Neural progenitor cell (in vitro differentiated cells): ENCODE results near the gene ARHGAP33. TPM values are rescaled to one million over a fixed set of nuclear protein-coding genes. Genes with fewer than 3 reads are reported as not detected.

ENCODE experiments used
- DNase-seq: peaks from one replicate; pipeline ENCODE4 v3.0.0-alpha.2; 2016; ENCODE audit warnings: low spot score
- H2AFZ ChIP-seq: fragments of 200-600 bp; sonication (generic); replicated peaks from 2 replicates; pipeline ENCODE4 v1.6.1; 2016; ENCODE audit warnings: antibody characterized with exemption
- H3F3A ChIP-seq: fragments of 200-600 bp; sonication (generic); 2 replicates; pipeline ENCODE4 v1.6.1; 2016; ENCODE audit warnings: antibody characterized with exemption, low read depth
- H3K27ac ChIP-seq: fragments of 200-600 bp; sonication (generic); 2 replicates; pipeline ENCODE4 v1.5.1; 2016; ENCODE audit warnings: mild to moderate bottlenecking
- H3K27me3 ChIP-seq: fragments of 200-600 bp; sonication (generic); 2 replicates; pipeline ENCODE4 v1.6.1; 2016; ENCODE audit warnings: mild to moderate bottlenecking, moderate library complexity
- H3K36me3 ChIP-seq: fragments of 200-600 bp; sonication (generic); 2 replicates; pipeline ENCODE4 v1.5.1; 2016
- H3K4me1 ChIP-seq: fragments of 200-600 bp; sonication (generic); 2 replicates; pipeline ENCODE4 v1.6.1; 2016; ENCODE audit warnings: mixed run types
- H3K4me2 ChIP-seq: fragments of 200-600 bp; sonication (generic); 2 replicates; pipeline ENCODE4 v1.6.1; 2016
- H3K4me3 ChIP-seq: fragments of 200-600 bp; sonication (generic); 2 replicates; pipeline ENCODE4 v1.5.1; 2016
- H3K79me2 ChIP-seq: fragments of 200-600 bp; sonication (generic); 2 replicates; pipeline ENCODE4 v1.6.1; 2016; ENCODE audit warnings: low read depth
- H3K9ac ChIP-seq: fragments of 200-600 bp; sonication (generic); 2 replicates; pipeline ENCODE4 v1.6.1; 2016
- H3K9me3 ChIP-seq: fragments of 200-600 bp; sonication (generic); 2 replicates; pipeline ENCODE4 v1.5.1; 2016; ENCODE audit warnings: low read depth
- H4K20me1 ChIP-seq: fragments of 200-600 bp; sonication (generic); 2 replicates; pipeline ENCODE4 v1.6.1; 2016; ENCODE audit warnings: low read depth
- H3K27ac Mint-ChIP-seq: 3 replicates; pipeline ENCODE4 v1.8.0; 2021; ENCODE audit warnings: mixed read lengths
- H3K27me3 Mint-ChIP-seq: 2 replicates; pipeline ENCODE4 v1.8.0; 2022; ENCODE audit warnings: low read depth, mild to moderate bottlenecking, inconsistent platforms, moderate library complexity, mixed read lengths; ENCODE audit not compliant: insufficient read depth
- H3K36me3 Mint-ChIP-seq: 3 replicates; pipeline ENCODE4 v1.8.0; 2021; ENCODE audit warnings: mixed read lengths
- H3K4me1 Mint-ChIP-seq: 3 replicates; pipeline ENCODE4 v1.8.0; 2021; ENCODE audit warnings: mixed read lengths
- H3K4me3 Mint-ChIP-seq: 3 replicates; pipeline ENCODE4 v1.8.0; 2021; ENCODE audit warnings: mild to moderate bottlenecking, moderate library complexity, mixed read lengths
- H3K9me3 Mint-ChIP-seq: 3 replicates; pipeline ENCODE4 v1.8.0; 2020; ENCODE audit warnings: mixed read lengths
- EZH2 ChIP-seq: fragments of 200-600 bp; sonication (generic); IDR thresholded peaks from 2 replicates; pipeline ENCODE4 v1.6.1; 2017; ENCODE audit warnings: antibody characterized with exemption, mild to moderate bottlenecking, moderate library complexity
- EZH2phosphoT487 ChIP-seq: fragments of 200-600 bp; sonication (generic); IDR thresholded peaks from 2 replicates; pipeline ENCODE4 v1.6.1; 2017; ENCODE audit warnings: antibody characterized with exemption
- total RNA-seq: library from RNA; depleted of rRNA; stranded (reverse); fragments of >200 nt; gene quantifications from 2 replicates; pipeline ENCODE4 v1.2.3, GENCODE V29; 2015; ENCODE audit warnings: low replicate concordance
- TF ChIP-seq, protein P1 (sequence below): fragments of 200-600 bp; sonication (generic); IDR thresholded peaks from 2 replicates; pipeline ENCODE4 v1.5.1; 2017; ENCODE audit warnings: antibody characterized with exemption, mild to moderate bottlenecking

Gene ARHGAP33
- total RNA-seq, 1 donor from 2014 or later: 6.5 TPM

- H3K4me3 Mint-ChIP-seq: no peak overlapping the region
These were observed 14.5 kb upstream of the ARHGAP33 start for GRCh38 chr19:35760711-35761349.

GRCh38 chr19:35764432-35765315, 10.7 kb upstream of the ARHGAP33 start:
- no peak for DNase-seq
- H3K9ac ChIP-seq: no peak overlapping the region
- no peak overlapping the region for H3K4me2 ChIP-seq
- no peaks in the 10 kb centered on the region for H3K27me3 ChIP-seq
- H3K27ac Mint-ChIP-seq: no peak overlapping the region
- peaks cover 3% of the 10 kb centered on the region for H3K79me2 ChIP-seq
- no peaks in the 10 kb centered on the region for H3F3A ChIP-seq
- H3K27me3 Mint-ChIP-seq: peaks cover 4% of the 10 kb centered on the region
- no peaks in the 10 kb centered on the region for H3K9me3 ChIP-seq
- H2AFZ ChIP-seq: no peak overlapping the region
- H4K20me1 ChIP-seq: peaks cover 20% of the 10 kb centered on the region
- H3K4me1 Mint-ChIP-seq: peaks cover 11% of the 10 kb centered on the region
- no peaks in the 10 kb centered on the region for H3K36me3 ChIP-seq
- no peak overlapping the region for H3K27ac ChIP-seq
- H3K4me3 ChIP-seq: no peak overlapping the region
- H3K9me3 Mint-ChIP-seq: no peaks in the 10 kb centered on the region
- H3K4me3 Mint-ChIP-seq: no peak overlapping the region
- no peak for TF ChIP-seq EZH2
- TF ChIP-seq, protein P1, sequence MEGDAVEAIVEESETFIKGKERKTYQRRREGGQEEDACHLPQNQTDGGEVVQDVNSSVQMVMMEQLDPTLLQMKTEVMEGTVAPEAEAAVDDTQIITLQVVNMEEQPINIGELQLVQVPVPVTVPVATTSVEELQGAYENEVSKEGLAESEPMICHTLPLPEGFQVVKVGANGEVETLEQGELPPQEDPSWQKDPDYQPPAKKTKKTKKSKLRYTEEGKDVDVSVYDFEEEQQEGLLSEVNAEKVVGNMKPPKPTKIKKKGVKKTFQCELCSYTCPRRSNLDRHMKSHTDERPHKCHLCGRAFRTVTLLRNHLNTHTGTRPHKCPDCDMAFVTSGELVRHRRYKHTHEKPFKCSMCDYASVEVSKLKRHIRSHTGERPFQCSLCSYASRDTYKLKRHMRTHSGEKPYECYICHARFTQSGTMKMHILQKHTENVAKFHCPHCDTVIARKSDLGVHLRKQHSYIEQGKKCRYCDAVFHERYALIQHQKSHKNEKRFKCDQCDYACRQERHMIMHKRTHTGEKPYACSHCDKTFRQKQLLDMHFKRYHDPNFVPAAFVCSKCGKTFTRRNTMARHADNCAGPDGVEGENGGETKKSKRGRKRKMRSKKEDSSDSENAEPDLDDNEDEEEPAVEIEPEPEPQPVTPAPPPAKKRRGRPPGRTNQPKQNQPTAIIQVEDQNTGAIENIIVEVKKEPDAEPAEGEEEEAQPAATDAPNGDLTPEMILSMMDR: no peak
- no peak for TF ChIP-seq EZH2phosphoT487
- peaks cover 5% of the 10 kb centered on the region for H3K4me1 ChIP-seq
- peaks cover 18% of the 10 kb centered on the region for H3K36me3 Mint-ChIP-seq

More at GRCh38 chr19:35760711-35761349, 14.5 kb upstream of the ARHGAP33 start:
- Histone ChIP-seq H3K79me2 (peaks cover 16% of the 10 kb centered on the region), H3K4me2 (no peak overlapping the region), H3K4me3 (no peak overlapping the region), H4K20me1 (peaks cover 19% of the 10 kb centered on the region), H3K27ac (no peak overlapping the region), H3K9ac (no peak overlapping the region), H3K36me3 (no peaks in the 10 kb centered on the region), H2AFZ (no peak overlapping the region), H3F3A (peaks cover 13% of the 10 kb centered on the region), H3K9me3 (no peaks in the 10 kb centered on the region), H3K27me3 (peaks cover 13% of the 10 kb centered on the region), H3K4me1 (no peaks in the 10 kb centered on the region)
- DNase-seq: peak; percentile 0
- no peak for TF ChIP-seq EZH2
- TF ChIP-seq, protein P1: no peak
- TF ChIP-seq EZH2phosphoT487: no peak
- Mint-ChIP-seq H3K36me3 (peaks cover 9% of the 10 kb centered on the region), H3K27me3 (peaks cover 8% of the 10 kb centered on the region), H3K9me3 (no peaks in the 10 kb centered on the region), H3K27ac (no peak overlapping the region), H3K4me1 (peaks cover 24% of the 10 kb centered on the region)

DNA sequence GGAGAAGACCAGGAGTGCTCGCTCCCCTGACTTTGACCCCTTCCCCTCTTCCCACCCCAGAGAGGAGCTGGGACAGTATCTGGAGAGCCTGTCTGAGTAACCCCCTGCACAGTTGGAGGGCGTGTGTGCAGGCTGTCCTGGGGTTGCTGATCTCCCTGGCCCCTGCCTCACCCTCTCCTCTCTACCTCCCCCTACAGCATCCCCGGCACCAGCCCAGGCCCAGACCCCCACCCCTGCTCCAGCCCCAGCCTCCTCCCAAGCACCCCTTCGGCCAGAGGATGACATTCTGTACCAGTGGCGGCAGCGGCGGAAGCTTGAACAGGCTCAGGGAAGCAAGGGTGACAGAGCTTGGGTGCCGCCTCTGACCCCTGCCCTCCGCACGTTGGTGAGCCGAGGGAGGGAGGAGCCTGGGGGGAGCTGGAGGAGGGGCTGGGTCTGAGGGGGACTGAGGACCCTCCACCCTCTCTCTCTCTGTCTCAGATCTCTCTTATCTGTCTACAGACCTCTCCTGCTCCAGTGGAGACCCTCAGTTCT, 8.7 kb upstream of the ARHGAP33 start:
- Mint-ChIP-seq H3K36me3 (peaks cover 16% of the 10 kb centered on the region), H3K9me3 (no peaks in the 10 kb centered on the region), H3K4me1 (peaks cover 10% of the 10 kb centered on the region), H3K27ac (no peak overlapping the region), H3K27me3 (peaks cover 2% of the 10 kb centered on the region), H3K4me3 (peak overlapping the region; percentile 52)
- H3K9me3 ChIP-seq: no peaks in the 10 kb centered on the region
- H3K36me3 ChIP-seq: no peaks in the 10 kb centered on the region
- TF ChIP-seq EZH2phosphoT487: no peak
- TF ChIP-seq EZH2: no peak
- TF ChIP-seq, protein P1: no peak
- no peak for DNase-seq
- H3K4me1 ChIP-seq: peaks cover 5% of the 10 kb centered on the region
- H3K4me2 ChIP-seq: no peak overlapping the region
- H3K27me3 ChIP-seq: no peaks in the 10 kb centered on the region
- no peak overlapping the region for H3K4me3 ChIP-seq
- H2AFZ ChIP-seq: no peak overlapping the region
- no peaks in the 10 kb centered on the region for H3K79me2 ChIP-seq
- peaks cover 13% of the 10 kb centered on the region for H4K20me1 ChIP-seq
- H3F3A ChIP-seq: no peaks in the 10 kb centered on the region
- H3K9ac ChIP-seq: no peak overlapping the region
- no peak overlapping the region for H3K27ac ChIP-seq
